AG04450 (cell line): ENCODE results near the gene TAB2. TPM values are rescaled to one million over a fixed set of nuclear protein-coding genes. Genes with fewer than 3 reads are reported as not detected.
"Not testable (repeated sequence)": the region's sequence is repeated elsewhere in the genome, so short reads cannot be mapped to it uniquely, and the experiment has no call there.

Experiments
- CTCF ChIA-PET: fragments of 300-600, 350-600 bp; formaldehyde crosslinking; extraction: SDS; loops from one replicate; lab custom pipeline; 2022; ENCODE audit warnings: antibody characterized with exemption, inconsistent platforms; lab: Charles Lee
- POLR2A ChIA-PET: fragments of 350-600 bp; formaldehyde crosslinking; extraction: SDS; loops from one replicate; lab custom pipeline; 2021; ENCODE audit warnings: antibody characterized with exemption, inconsistent platforms; lab: Yijun Ruan, JAX
- DNase-seq: peaks from one replicate; pipeline ENCODE4 v3.0.0-alpha.2; 2011; ENCODE audit warnings: low read depth, low spot score
- H3K27ac ChIP-seq: one replicate; pipeline ENCODE4 v1.5.1; 2012; ENCODE audit warnings: low read depth, low read length, control low read depth
- H3K27me3 ChIP-seq: one replicate; pipeline ENCODE4 v1.6.0; 2012; ENCODE audit warnings: low read length; ENCODE audit not compliant: control insufficient read depth, insufficient read depth
- H3K4me3 ChIP-seq: 2 replicates; pipeline ENCODE4 v1.5.1; 2011; ENCODE audit warnings: mild to moderate bottlenecking, low read depth, low read length, control low read depth
- H3K9me3 ChIP-seq: 2 replicates; pipeline ENCODE4 v1.5.1; 2012; ENCODE audit warnings: low read length; ENCODE audit not compliant: control insufficient read depth, insufficient read depth
- CTCF ChIP-seq: IDR thresholded peaks from 2 replicates; pipeline ENCODE4 v1.5.1; 2011; ENCODE audit warnings: low read depth, low read length, control low read depth, inconsistent platforms
- polyA plus RNA-seq: library from polyadenylated mRNA; depleted of rRNA; stranded (reverse); fragments of >200 nt; gene quantifications from 2 replicates; pipeline ENCODE4 v1.2.3, GENCODE V29; 2011

The TAB2 gene
- polyA plus RNA-seq, 1 experiment: 61.1 TPM

- ChIA-PET POLR2A (no interaction called here), CTCF (interaction anchor here (0.7 to 1.6 kb wide), 2 partner anchors 10 to 77 kb away, joined by 3 read pairs; no protein-coding TSS in a partner anchor)
- DNase-seq: no peak
- no peak for TF ChIP-seq CTCF
- H3K9me3 ChIP-seq: no peaks in the 10 kb centered on the region; the same call in 1 of the 2 replicates
- no peaks in the 10 kb centered on the region for H3K27me3 ChIP-seq
- H3K27ac ChIP-seq: no peak overlapping the region
- H3K4me3 ChIP-seq: no peak overlapping the region
These were observed 122.1 kb downstream of the TAB2 start for GRCh38 chr6:149439626-149440025.

- ChIA-PET POLR2A (interaction anchor here (0.9 kb wide), 1 partner anchor 13 kb away, joined by 3 read pairs; no protein-coding TSS in a partner anchor), CTCF (interaction anchor here (0.9 to 2.7 kb wide), 5 partner anchors 9 to 414 kb away, joined by 3 to 15 read pairs (median 4); no protein-coding TSS in a partner anchor)
- DNase-seq: peak; percentile 15
- H3K9me3 ChIP-seq: no peaks in the 10 kb centered on the region; the same call in 1 of the 2 replicates
- H3K4me3 ChIP-seq: no peak overlapping the region
- peak overlapping the region; percentile 21 for H3K27ac ChIP-seq
- no peak for TF ChIP-seq CTCF
- no peaks in the 10 kb centered on the region for H3K27me3 ChIP-seq
These were observed 123.5 kb downstream of the TAB2 start for GRCh38 chr6:149440735-149441671.

GRCh38 chr6:149441740-149442139 lies 124.2 kb downstream of the TAB2 start:
- DNase-seq: no peak
- no peaks in the 10 kb centered on the region for H3K27me3 ChIP-seq
- ChIA-PET POLR2A (no interaction called here), CTCF (interaction anchor here (0.9 to 2.7 kb wide), 4 partner anchors 10 to 414 kb away, joined by 4 to 15 read pairs (median 4); no protein-coding TSS in a partner anchor)
- peak overlapping the region; percentile 21 for H3K27ac ChIP-seq
- no peak overlapping the region for H3K4me3 ChIP-seq
- no peaks in the 10 kb centered on the region; the same call in 1 of the 2 replicates for H3K9me3 ChIP-seq
- TF ChIP-seq CTCF: no peak

GRCh38 chr6:149443411-149444181 lies 126.1 kb downstream of the TAB2 start:
- POLR2A ChIA-PET: no interaction called here
- DNase-seq: peak; percentile 44
- CTCF ChIA-PET: interaction anchor here (1.2 kb wide), 1 partner anchor 74 kb away, joined by 3 read pairs; no protein-coding TSS in a partner anchor
- H3K4me3 ChIP-seq: no peak overlapping the region
- H3K27ac ChIP-seq: peak overlapping the region; percentile 39
- no peak for TF ChIP-seq CTCF
- H3K9me3 ChIP-seq: no peaks in the 10 kb centered on the region; the same call in 1 of the 2 replicates
- no peaks in the 10 kb centered on the region for H3K27me3 ChIP-seq

- H3K9me3 ChIP-seq, DNase-seq, POLR2A ChIA-PET, H3K4me3 ChIP-seq, H3K27ac ChIP-seq, H3K27me3 ChIP-seq: not testable (repeated sequence)
- CTCF ChIA-PET: interaction anchor here (1.4 kb wide), 1 partner anchor 13 kb away, joined by 5 read pairs; no protein-coding TSS in a partner anchor
These were observed 127.0 kb downstream of the TAB2 start for GRCh38 chr6:149444360-149445094.
